ENCODE data around the gene TFEB.

Gene TFEB

DNA sequence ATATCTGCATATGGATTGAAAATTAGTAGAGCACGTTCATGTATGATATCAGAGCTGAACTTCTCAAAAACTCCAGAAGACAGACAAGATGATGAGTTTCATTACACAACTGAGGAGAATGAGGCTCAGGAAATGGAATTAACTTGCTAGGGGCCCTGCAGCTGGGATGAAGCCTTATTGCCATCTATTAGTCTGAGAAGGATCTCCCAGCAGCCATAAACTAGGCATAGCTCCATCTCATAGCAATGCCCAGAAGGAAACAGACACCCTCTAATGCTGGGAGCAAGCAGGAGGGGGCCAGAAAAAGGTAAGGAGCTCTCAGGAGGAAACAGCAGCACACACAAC, 18.0 kb downstream of the TFEB start:
- DNase-seq (ENCODE audit: low read depth in 1 of 2, low spot score in 1 of 2), result no peak
- Histone ChIP-seq H3K27ac (replicated peaks) (no peak overlapping the region), H3K4me3 (replicated peaks; ENCODE audit: insufficient read depth, low read length) (no peak overlapping the region), H3K27me3 (ENCODE audit: insufficient read depth, poor library complexity, severe bottlenecking) (no peaks in the 10 kb centered on the region)
- TF ChIP-seq, protein P1, sequence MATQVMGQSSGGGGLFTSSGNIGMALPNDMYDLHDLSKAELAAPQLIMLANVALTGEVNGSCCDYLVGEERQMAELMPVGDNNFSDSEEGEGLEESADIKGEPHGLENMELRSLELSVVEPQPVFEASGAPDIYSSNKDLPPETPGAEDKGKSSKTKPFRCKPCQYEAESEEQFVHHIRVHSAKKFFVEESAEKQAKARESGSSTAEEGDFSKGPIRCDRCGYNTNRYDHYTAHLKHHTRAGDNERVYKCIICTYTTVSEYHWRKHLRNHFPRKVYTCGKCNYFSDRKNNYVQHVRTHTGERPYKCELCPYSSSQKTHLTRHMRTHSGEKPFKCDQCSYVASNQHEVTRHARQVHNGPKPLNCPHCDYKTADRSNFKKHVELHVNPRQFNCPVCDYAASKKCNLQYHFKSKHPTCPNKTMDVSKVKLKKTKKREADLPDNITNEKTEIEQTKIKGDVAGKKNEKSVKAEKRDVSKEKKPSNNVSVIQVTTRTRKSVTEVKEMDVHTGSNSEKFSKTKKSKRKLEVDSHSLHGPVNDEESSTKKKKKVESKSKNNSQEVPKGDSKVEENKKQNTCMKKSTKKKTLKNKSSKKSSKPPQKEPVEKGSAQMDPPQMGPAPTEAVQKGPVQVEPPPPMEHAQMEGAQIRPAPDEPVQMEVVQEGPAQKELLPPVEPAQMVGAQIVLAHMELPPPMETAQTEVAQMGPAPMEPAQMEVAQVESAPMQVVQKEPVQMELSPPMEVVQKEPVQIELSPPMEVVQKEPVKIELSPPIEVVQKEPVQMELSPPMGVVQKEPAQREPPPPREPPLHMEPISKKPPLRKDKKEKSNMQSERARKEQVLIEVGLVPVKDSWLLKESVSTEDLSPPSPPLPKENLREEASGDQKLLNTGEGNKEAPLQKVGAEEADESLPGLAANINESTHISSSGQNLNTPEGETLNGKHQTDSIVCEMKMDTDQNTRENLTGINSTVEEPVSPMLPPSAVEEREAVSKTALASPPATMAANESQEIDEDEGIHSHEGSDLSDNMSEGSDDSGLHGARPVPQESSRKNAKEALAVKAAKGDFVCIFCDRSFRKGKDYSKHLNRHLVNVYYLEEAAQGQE (IDR thresholded peaks at IDR 0.05; ENCODE audit: insufficient replicate concordance, low read depth), result no peak
- TF ChIP-seq SPI1 (IDR thresholded peaks at IDR 0.05; ENCODE audit: borderline replicate concordance, low read depth) (no peak), POLR2AphosphoS5 (IDR thresholded peaks at IDR 0.05; ENCODE audit: low read depth) (no peak), GABPA (IDR thresholded peaks at IDR 0.05; ENCODE audit: low read depth) (no peak)
- TF ChIP-seq, protein P2, sequence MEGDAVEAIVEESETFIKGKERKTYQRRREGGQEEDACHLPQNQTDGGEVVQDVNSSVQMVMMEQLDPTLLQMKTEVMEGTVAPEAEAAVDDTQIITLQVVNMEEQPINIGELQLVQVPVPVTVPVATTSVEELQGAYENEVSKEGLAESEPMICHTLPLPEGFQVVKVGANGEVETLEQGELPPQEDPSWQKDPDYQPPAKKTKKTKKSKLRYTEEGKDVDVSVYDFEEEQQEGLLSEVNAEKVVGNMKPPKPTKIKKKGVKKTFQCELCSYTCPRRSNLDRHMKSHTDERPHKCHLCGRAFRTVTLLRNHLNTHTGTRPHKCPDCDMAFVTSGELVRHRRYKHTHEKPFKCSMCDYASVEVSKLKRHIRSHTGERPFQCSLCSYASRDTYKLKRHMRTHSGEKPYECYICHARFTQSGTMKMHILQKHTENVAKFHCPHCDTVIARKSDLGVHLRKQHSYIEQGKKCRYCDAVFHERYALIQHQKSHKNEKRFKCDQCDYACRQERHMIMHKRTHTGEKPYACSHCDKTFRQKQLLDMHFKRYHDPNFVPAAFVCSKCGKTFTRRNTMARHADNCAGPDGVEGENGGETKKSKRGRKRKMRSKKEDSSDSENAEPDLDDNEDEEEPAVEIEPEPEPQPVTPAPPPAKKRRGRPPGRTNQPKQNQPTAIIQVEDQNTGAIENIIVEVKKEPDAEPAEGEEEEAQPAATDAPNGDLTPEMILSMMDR (IDR thresholded peaks at IDR 0.05; ENCODE audit: insufficient read depth, low read length), result no peak

DNA sequence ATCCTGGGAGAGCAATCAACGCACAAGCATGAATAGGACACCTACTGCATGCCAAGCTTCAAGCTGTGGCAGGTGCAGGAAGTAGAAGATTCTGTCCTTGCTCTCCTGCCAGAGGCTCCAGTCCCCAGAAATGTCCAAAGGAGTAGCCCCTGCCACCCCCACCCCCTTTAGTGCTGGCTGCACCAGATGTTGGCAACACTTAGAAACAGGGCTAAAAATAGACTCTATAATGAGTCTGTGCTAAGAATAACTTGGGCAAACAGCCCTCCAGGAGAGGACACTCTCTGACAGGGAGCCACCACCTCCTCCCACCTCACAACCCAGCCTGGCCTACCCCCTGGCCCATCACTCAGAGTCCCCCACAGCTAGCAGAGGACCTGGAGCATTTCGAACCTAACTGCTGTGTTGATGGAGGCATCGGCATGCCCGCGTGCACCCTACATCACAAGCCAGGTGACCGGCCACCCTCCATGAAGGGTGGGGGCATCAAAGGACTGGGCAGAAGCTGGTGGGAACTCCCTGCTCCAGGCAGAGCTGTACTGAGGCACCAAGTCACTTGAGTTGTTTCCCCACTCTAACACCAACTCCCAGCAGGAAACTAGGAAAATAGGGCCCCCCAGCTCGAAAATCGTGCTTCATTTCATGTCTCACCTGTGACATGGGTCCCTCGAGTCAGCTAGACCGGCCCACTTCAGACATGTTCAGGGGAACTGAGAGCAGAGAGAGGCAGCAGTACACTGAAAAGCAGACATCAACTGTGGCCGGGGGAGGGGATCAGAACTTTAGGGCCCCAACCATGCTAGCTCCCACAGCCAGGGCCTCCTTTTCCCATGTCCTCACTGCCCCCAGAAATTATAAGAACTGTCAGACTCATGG, 18.7 kb downstream of the TFEB start:
- TF ChIP-seq, protein P1 (IDR thresholded peaks at IDR 0.05; ENCODE audit: insufficient replicate concordance, low read depth), result no peak
- TF ChIP-seq SPI1 (IDR thresholded peaks at IDR 0.05; ENCODE audit: borderline replicate concordance, low read depth) (no peak), GABPA (IDR thresholded peaks at IDR 0.05; ENCODE audit: low read depth) (no peak), POLR2AphosphoS5 (IDR thresholded peaks at IDR 0.05; ENCODE audit: low read depth) (no peak)
- TF ChIP-seq, protein P2 (IDR thresholded peaks at IDR 0.05; ENCODE audit: insufficient read depth, low read length), result no peak
- DNase-seq (ENCODE audit: low read depth in 1 of 2, low spot score in 1 of 2), result no peak
- Histone ChIP-seq H3K27ac (replicated peaks) (no peak overlapping the region), H3K4me3 (replicated peaks; ENCODE audit: insufficient read depth, low read length) (no peak overlapping the region), H3K27me3 (ENCODE audit: insufficient read depth, poor library complexity, severe bottlenecking) (no peaks in the 10 kb centered on the region)

DNA sequence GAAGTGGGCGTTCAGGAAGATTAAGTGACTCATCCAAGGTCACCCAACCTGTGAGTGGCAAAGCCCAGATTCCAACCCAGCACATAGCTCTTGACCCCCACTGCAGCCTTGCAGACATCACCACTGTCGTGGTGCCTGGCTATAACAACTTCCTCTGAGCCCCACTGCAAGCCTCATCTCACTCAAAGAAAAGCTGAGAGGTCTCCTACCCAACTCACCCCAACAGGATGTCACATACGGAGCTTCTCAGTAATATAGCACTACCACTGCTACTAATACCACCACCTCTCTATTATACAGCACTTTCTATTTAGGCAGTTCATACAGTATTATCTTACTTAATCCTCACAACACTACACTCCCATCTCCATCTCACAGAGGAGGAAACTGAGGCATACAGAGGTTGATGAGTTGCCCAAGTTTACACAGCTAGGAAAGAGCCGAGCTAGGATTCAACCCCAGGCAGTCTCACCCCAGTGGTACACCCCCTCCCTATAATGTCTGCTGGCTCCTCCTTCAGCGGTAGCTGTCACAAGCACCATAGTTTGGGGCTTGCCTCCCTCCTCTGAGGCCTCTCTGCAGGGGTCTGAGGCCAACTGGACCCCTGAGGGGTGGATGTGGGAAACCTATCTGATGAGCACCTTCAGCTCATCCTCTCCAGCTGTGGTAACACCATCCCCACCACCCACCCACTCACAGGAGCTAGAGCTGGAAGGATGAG, 19.5 kb downstream of the TFEB start:
- Histone ChIP-seq H3K27me3 (ENCODE audit: insufficient read depth, poor library complexity, severe bottlenecking) (no peaks in the 10 kb centered on the region), H3K27ac (replicated peaks) (no peak overlapping the region), H3K4me3 (replicated peaks; ENCODE audit: insufficient read depth, low read length) (no peak overlapping the region)
- TF ChIP-seq, protein P1 (IDR thresholded peaks at IDR 0.05; ENCODE audit: insufficient replicate concordance, low read depth), result no peak
- TF ChIP-seq, protein P2 (IDR thresholded peaks at IDR 0.05; ENCODE audit: insufficient read depth, low read length), result no peak
- DNase-seq (ENCODE audit: low read depth in 1 of 2, low spot score in 1 of 2), result no peak
